A549 (cell line): ENCODE results near the gene NIN. TPM values are rescaled to one million over a fixed set of nuclear protein-coding genes. Genes with fewer than 3 reads are reported as not detected.
A peak's percentile ranks its signal among the peaks of the same experiment; 100 is the strongest.

Experiments
- ATAC-seq, 2 experiments: fragments of 200-7000 bp in 1 of 2; fragments of >200 bp in 1 of 2; cut with Nextera tagmentation in 1 of 2; cut with Tn5 transposase in 1 of 2; 3 replicates each; pipeline versions ENCODE4 v1.8.0 to v1.9.1; 2018 to 2020; ENCODE audit warnings: mild to moderate bottlenecking in 1 of 2, moderate library complexity in 1 of 2
- CTCF ChIA-PET: fragments of 300-600 bp; sonication (Branson Sonifier 250); formaldehyde crosslinking; extraction: SDS; loops from one replicate; lab custom pipeline; 2021; ENCODE audit warnings: antibody characterized with exemption, inconsistent platforms; lab: Yijun Ruan, JAX
- POLR2A ChIA-PET: fragments of 350-600 bp; formaldehyde crosslinking; extraction: SDS; loops from one replicate; lab custom pipeline; 2021; ENCODE audit warnings: antibody characterized with exemption, inconsistent platforms; lab: Yijun Ruan, JAX
- DNase-seq, 2 experiments: peaks; one replicate each; pipeline versions ENCODE4 v3.0.0 to v3.0.0-alpha.2; 2011 to 2016; ENCODE audit warnings: low read depth in 1 of 2, low spot score in 1 of 2
- FAIRE-seq: peaks from 2 replicates; lab custom pipeline; 2011; peaks lifted over from hg19 to GRCh38; lab: Jason Lieb, UNC
- H3K27ac ChIP-seq, 2 experiments: fragments of >200 bp; sonication (Bioruptor Twin); formaldehyde crosslinking; 3 replicates each; pipeline ENCODE4 v1.5.1; 2016 to 2017
- H3K4me1 ChIP-seq: fragments of >200 bp; sonication (Bioruptor Twin); formaldehyde crosslinking; 3 replicates; pipeline ENCODE4 v1.6.1; 2016
- H3K4me2 ChIP-seq: fragments of >200 bp; sonication (Bioruptor Twin); formaldehyde crosslinking; 3 replicates; pipeline ENCODE4 v1.6.1; 2016
- H3K4me3 ChIP-seq: fragments of >200 bp; sonication (Bioruptor Twin); formaldehyde crosslinking; 3 replicates; pipeline ENCODE4 v1.5.1; 2016
- H3K9me3 ChIP-seq: fragments of >200 bp; sonication (Bioruptor Twin); formaldehyde crosslinking; 3 replicates; pipeline ENCODE4 v1.6.1; 2016
- ATOH8 ChIP-seq: fragments of 250-450 bp; sonication (Bioruptor Pico); IDR thresholded peaks from 2 replicates; pipeline ENCODE4 v1.5.0; 2020; ENCODE audit warnings: low read depth, mild to moderate bottlenecking, moderate library complexity
- CEBPB ChIP-seq, 2 experiments: fragments of >200 bp in 1 of 2; sonication (Bioruptor Twin) in 1 of 2; formaldehyde crosslinking in 1 of 2; IDR thresholded peaks; 2 replicates each; pipeline ENCODE4 v1.6.1; 2012 to 2016
- CHD2 ChIP-seq: fragments of 150-350 bp; IDR thresholded peaks from 2 replicates; pipeline ENCODE4 v1.6.1; 2014; ENCODE audit warnings: low read length; ENCODE audit not compliant: partially characterized antibody
- EHF ChIP-seq: fragments of 250-450 bp; sonication (Bioruptor Pico); IDR thresholded peaks from 2 replicates; pipeline ENCODE4 v1.5.0; 2020; ENCODE audit warnings: mild to moderate bottlenecking
- EHMT2 ChIP-seq: fragments of 200-600 bp; sonication (generic); IDR thresholded peaks from 2 replicates; pipeline ENCODE4 v1.6.1; 2016; ENCODE audit warnings: antibody characterized with exemption, low read depth, mild to moderate bottlenecking, moderate library complexity
- ELK1 ChIP-seq: fragments of 150-350 bp; IDR thresholded peaks from 2 replicates; pipeline ENCODE4 v1.6.1; 2014; ENCODE audit warnings: low read depth, mild to moderate bottlenecking, low read length
- FOSB ChIP-seq: fragments of 250-450 bp; sonication (Bioruptor Pico); IDR thresholded peaks from 2 replicates; pipeline ENCODE4 v1.5.0; 2020; ENCODE audit warnings: mild to moderate bottlenecking, moderate library complexity
- FOSL2 ChIP-seq, 2 experiments: fragments of 450-650 bp in 1 of 2; fragments of >200 bp in 1 of 2; sonication (Bioruptor Twin) in 1 of 2; formaldehyde crosslinking; IDR thresholded peaks; 2 replicates each; pipeline versions ENCODE4 v1.5.0 to v1.6.1; 2016 to 2020; ENCODE audit warnings: mild to moderate bottlenecking in 1 of 2, moderate library complexity in 1 of 2
- HDAC2 ChIP-seq: fragments of 200-600 bp; sonication (generic); IDR thresholded peaks from 2 replicates; pipeline ENCODE4 v1.6.1; 2016
- HOXB13 ChIP-seq: fragments of 250-450 bp; sonication (Bioruptor Pico); IDR thresholded peaks from 2 replicates; pipeline ENCODE4 v1.5.0; 2020; ENCODE audit warnings: low read depth, mild to moderate bottlenecking, moderate library complexity
- JUN ChIP-seq, 2 experiments: fragments of >200 bp; sonication (Bioruptor Twin); formaldehyde crosslinking; IDR thresholded peaks; 2 replicates in 1 of 2; 3 replicates in 1 of 2; pipeline ENCODE4 v1.6.1; 2016 to 2017
- KDM5A ChIP-seq: fragments of 200-600 bp; sonication (generic); IDR thresholded peaks from 2 replicates; pipeline ENCODE4 v1.6.1; 2016; ENCODE audit warnings: antibody characterized with exemption, mild to moderate bottlenecking
- MAFK ChIP-seq: fragments of 450-650 bp; IDR thresholded peaks from 2 replicates; pipeline ENCODE4 v1.6.1; 2014; ENCODE audit not compliant: partially characterized antibody
- MAZ ChIP-seq: fragments of 150-350 bp; IDR thresholded peaks from 2 replicates; pipeline ENCODE4 v1.6.1; 2014; ENCODE audit warnings: antibody characterized with exemption, low read depth, low read length, borderline replicate concordance
- MYC ChIP-seq: IDR thresholded peaks from 2 replicates; pipeline ENCODE4 v1.6.1; 2012; ENCODE audit warnings: mild to moderate bottlenecking, inconsistent platforms, low read length, improper control_type of control experiment, borderline replicate concordance
- NPAS2 ChIP-seq: fragments of 250-450 bp; sonication (Bioruptor Pico); IDR thresholded peaks from 2 replicates; pipeline ENCODE4 v1.8.0; 2022; ENCODE audit warnings: mild to moderate bottlenecking, moderate library complexity, borderline replicate concordance
- NR3C1 ChIP-seq: fragments of >200 bp; sonication (Bioruptor Twin); formaldehyde crosslinking; IDR thresholded peaks from 3 replicates; pipeline ENCODE4 v1.6.1; 2017
- RARB ChIP-seq: fragments of 250-450 bp; sonication (Bioruptor Pico); IDR thresholded peaks from 2 replicates; pipeline ENCODE4 v1.8.0; 2021; ENCODE audit warnings: mild to moderate bottlenecking, moderate library complexity
- RNF2 ChIP-seq: fragments of 200-600 bp; sonication (generic); IDR thresholded peaks from 2 replicates; pipeline ENCODE4 v1.6.1; 2016; ENCODE audit warnings: low read depth, mild to moderate bottlenecking, antibody characterized with exemption, moderate library complexity, borderline replicate concordance
- SMC3 ChIP-seq: fragments of >200 bp; sonication (Bioruptor Twin); formaldehyde crosslinking; IDR thresholded peaks from 3 replicates; pipeline ENCODE4 v1.6.1; 2018; ENCODE audit warnings: inconsistent platforms
- ZC3H11A ChIP-seq: fragments of 450-650 bp; IDR thresholded peaks from 2 replicates; pipeline ENCODE4 v1.6.1; 2014; ENCODE audit warnings: antibody characterized with exemption, mild to moderate bottlenecking
- ZFP36 ChIP-seq: fragments of 450-650 bp; IDR thresholded peaks from 2 replicates; pipeline ENCODE4 v1.6.1; 2014; ENCODE audit warnings: borderline replicate concordance; ENCODE audit not compliant: partially characterized antibody
- WGBS: methylation state at CpG from one replicate; pipeline ENCODE4 v1.1.6; 2017; ENCODE audit errors: missing lambda C conversion rate; 5-methylcytosine and 5-hydroxymethylcytosine counted together
- polyA plus RNA-seq, 4 experiments: library from polyadenylated mRNA; depleted of rRNA in 3 of 4; stranded (reverse); fragments of >200 nt; fragmentation: RNase III in 1 of 4; extraction: RNeasy Plus Mini Kit Qiagen cat#74134 plus additional on column Dnase treatment in 1 of 4; gene quantifications; 2 replicates in 3 of 4; 3 replicates in 1 of 4; pipeline ENCODE4 v1.2.3, GENCODE V29; 2011 to 2017
- TF ChIP-seq, protein P1 (sequence below): fragments of 450-650 bp; IDR thresholded peaks from 2 replicates; pipeline ENCODE4 v1.6.1; 2014; ENCODE audit warnings: antibody characterized with exemption
- TF ChIP-seq, protein P2 (sequence below): fragments of >200 bp; sonication (Bioruptor Twin); formaldehyde crosslinking; IDR thresholded peaks from 2 replicates; pipeline ENCODE4 v1.6.1; 2016

NIN gene
- polyA plus RNA-seq, 2 of the 4 experiments (the other 2 are of a cell fraction): 12.4 to 19.5 TPM

GRCh38 chr14:50745401-50746058 lies 85.4 kb downstream of the NIN start:
- no peak for TF ChIP-seq FOSL2 (IDR thresholded peaks at IDR 0.05)
- TF ChIP-seq FOSL2 (CRISPR knock-in tag; IDR thresholded peaks at IDR 0.05): no peak
- DNase-seq (no peak), FAIRE-seq (no peak), ATAC-seq (no peak)
- peaks cover 14% of the 10 kb centered on the region for H3K4me1 ChIP-seq
- no peak overlapping the region for H3K27ac ChIP-seq
- no peak overlapping the region for H3K4me3 ChIP-seq
- CTCF ChIA-PET: interaction anchor here (0.6 kb wide), 1 partner anchor 37 kb away, joined by 3 read pairs; no protein-coding TSS in a partner anchor
- H3K4me2 ChIP-seq: no peak overlapping the region
- POLR2A ChIA-PET: no interaction called here
- 90% methylated on average over 5 of the region's 5 CpGs for WGBS
- H3K9me3 ChIP-seq: no peaks in the 10 kb centered on the region

- Histone ChIP-seq H3K4me2 (no peak overlapping the region), H3K4me1 (peaks cover 14% of the 10 kb centered on the region), H3K4me3 (no peak overlapping the region), H3K27ac (no peak overlapping the region), H3K9me3 (no peaks in the 10 kb centered on the region)
- WGBS: 88% methylated on average over 3 of the region's 3 CpGs
- no peak for FAIRE-seq
- ChIA-PET CTCF (interaction anchor here (0.6 to 1.2 kb wide), 4 partner anchors 10 to 144 kb away, joined by 3 to 4 read pairs (median 3); no protein-coding TSS in a partner anchor), POLR2A (no interaction called here)
- no peak for TF ChIP-seq HOXB13 (CRISPR knock-in tag)
- TF ChIP-seq RNF2: no peak
- no peak for TF ChIP-seq HDAC2
- TF ChIP-seq, protein P1, sequence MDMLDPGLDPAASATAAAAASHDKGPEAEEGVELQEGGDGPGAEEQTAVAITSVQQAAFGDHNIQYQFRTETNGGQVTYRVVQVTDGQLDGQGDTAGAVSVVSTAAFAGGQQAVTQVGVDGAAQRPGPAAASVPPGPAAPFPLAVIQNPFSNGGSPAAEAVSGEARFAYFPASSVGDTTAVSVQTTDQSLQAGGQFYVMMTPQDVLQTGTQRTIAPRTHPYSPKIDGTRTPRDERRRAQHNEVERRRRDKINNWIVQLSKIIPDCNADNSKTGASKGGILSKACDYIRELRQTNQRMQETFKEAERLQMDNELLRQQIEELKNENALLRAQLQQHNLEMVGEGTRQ: no peak
- no peak for TF ChIP-seq NPAS2 (CRISPR knock-in tag)
- TF ChIP-seq KDM5A: no peak
- TF ChIP-seq ZC3H11A: no peak
- no peak for TF ChIP-seq NR3C1
- TF ChIP-seq ELK1: no peak
- TF ChIP-seq FOSB: no peak
- TF ChIP-seq ZFP36: no peak
- TF ChIP-seq MAZ: no peak
- TF ChIP-seq CHD2: no peak
- ATAC-seq: no peak
- DNase-seq: no peak
Measured at GRCh38 chr14:50744231-50744630, 86.7 kb downstream of the NIN start.

DNA sequence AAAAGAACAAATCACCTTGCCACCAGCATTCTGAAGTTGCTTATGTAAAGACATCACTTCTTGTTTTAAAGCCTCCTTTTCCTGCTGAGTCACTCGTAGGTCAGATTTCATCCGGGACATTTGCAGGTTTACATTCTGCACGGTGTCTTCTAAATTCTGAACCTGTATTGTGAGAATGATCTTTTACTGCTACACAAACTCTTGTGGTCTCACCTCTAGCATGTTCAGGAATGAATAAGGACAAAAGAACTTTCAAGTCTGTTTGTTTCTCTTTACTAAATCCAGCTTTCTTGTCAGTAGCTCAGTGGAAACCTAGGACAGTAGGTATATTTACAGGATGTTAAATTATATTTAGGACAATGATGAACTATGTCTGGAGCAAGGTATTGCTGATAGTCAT lies 89.4 kb downstream of the NIN start:
- Histone ChIP-seq H3K4me3 (no peak overlapping the region), H3K27ac (peak overlapping the region; percentile 59 to 68), H3K4me1 (peaks cover 14% of the 10 kb centered on the region), H3K4me2 (peak overlapping the region; percentile 40), H3K9me3 (no peaks in the 10 kb centered on the region)
- no peak for FAIRE-seq
- ChIA-PET POLR2A (no interaction called here), CTCF (no interaction called here)
- peak; percentile 10 to 46 for DNase-seq
- 31% methylated on average over 3 of the region's 3 CpGs for WGBS
- no peak for TF ChIP-seq EHF (CRISPR knock-in tag)
- TF ChIP-seq MAFK: peak; percentile 78
- ATAC-seq: 0 out of 6 replicates have a peak, but pooled peaks of 1 of the 2 experiments have one; percentile 29

- TF ChIP-seq ATOH8 (CRISPR knock-in tag): no peak
- TF ChIP-seq SMC3: no peak
- no peak for TF ChIP-seq ZFP36
- TF ChIP-seq ZC3H11A: no peak
- no peak for TF ChIP-seq CEBPB (IDR thresholded peaks at IDR 0.05)
- no peak for TF ChIP-seq EHF (CRISPR knock-in tag)
- TF ChIP-seq FOSB: no peak
- TF ChIP-seq, protein P2, sequence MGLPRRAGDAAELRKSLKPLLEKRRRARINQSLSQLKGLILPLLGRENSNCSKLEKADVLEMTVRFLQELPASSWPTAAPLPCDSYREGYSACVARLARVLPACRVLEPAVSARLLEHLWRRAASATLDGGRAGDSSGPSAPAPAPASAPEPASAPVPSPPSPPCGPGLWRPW: no peak
- no peak for TF ChIP-seq JUN (IDR thresholded peaks at IDR 0.05)
- TF ChIP-seq RARB (CRISPR knock-in tag): no peak
- no peak for TF ChIP-seq EHMT2
- no peak for TF ChIP-seq KDM5A
- no peak for TF ChIP-seq MYC
- Histone ChIP-seq H3K4me3 (no peak overlapping the region), H3K9me3 (no peaks in the 10 kb centered on the region), H3K27ac (peak overlapping the region; percentile 59 to 68), H3K4me1 (peaks cover 14% of the 10 kb centered on the region), H3K4me2 (no peak overlapping the region; the same call in 2 of the 3 replicates)
- no peak for ATAC-seq
- ChIA-PET POLR2A (no interaction called here), CTCF (interaction anchor here (1.8 kb wide), 1 partner anchor 22 kb away, joined by 5 read pairs; no protein-coding TSS in a partner anchor)
- no peak for DNase-seq
- FAIRE-seq: no peak
Measured at GRCh38 chr14:50740856-50741255, 90.1 kb downstream of the NIN start.
